ENCODE measurements around the gene EDN2.

Gene EDN2

GRCh38 chr1:41518471-41518870, 34.0 kb upstream of the EDN2 start:
- in situ Hi-C loops (cut with MboI; ENCODE audit: low sequenced_read_pairs) = no loop called here

GRCh38 chr1:41517062-41517438, 32.6 kb upstream of the EDN2 start:
- in situ Hi-C loops (cut with MboI; ENCODE audit: low sequenced_read_pairs) = no loop called here

- in situ Hi-C loops (cut with MboI; ENCODE audit: low sequenced_read_pairs) = no loop called here
These were observed 31.9 kb upstream of the EDN2 start for GRCh38 chr1:41516168-41517061.

- in situ Hi-C loops (cut with MboI; ENCODE audit: low sequenced_read_pairs) = no loop called here
These were observed 31.3 kb upstream of the EDN2 start for GRCh38 chr1:41515778-41516167.

- in situ Hi-C loops (cut with MboI; ENCODE audit: low sequenced_read_pairs) = no loop called here
These were observed 30.7 kb upstream of the EDN2 start for GRCh38 chr1:41515131-41515678.

GRCh38 chr1:41514381-41514780, 29.9 kb upstream of the EDN2 start:
- in situ Hi-C loops (cut with MboI; ENCODE audit: low sequenced_read_pairs) = no loop called here

- in situ Hi-C loops (cut with MboI; ENCODE audit: low sequenced_read_pairs) = no loop called here
These were observed 28.9 kb upstream of the EDN2 start for GRCh38 chr1:41513383-41513735.

GRCh38 chr1:41512701-41513382, 28.4 kb upstream of the EDN2 start:
- in situ Hi-C loops (cut with MboI; ENCODE audit: low sequenced_read_pairs) = no loop called here

- in situ Hi-C loops (cut with MboI; ENCODE audit: low sequenced_read_pairs) = no loop called here
These were observed 26.7 kb upstream of the EDN2 start for GRCh38 chr1:41511239-41511540.

- in situ Hi-C loops (cut with MboI; ENCODE audit: low sequenced_read_pairs) = no loop called here
These were observed 26.2 kb upstream of the EDN2 start for GRCh38 chr1:41510531-41511238.

GRCh38 chr1:41509270-41509671, 24.8 kb upstream of the EDN2 start:
- in situ Hi-C loops (cut with MboI; ENCODE audit: low sequenced_read_pairs) = no loop called here

GRCh38 chr1:41508290-41508689, 23.8 kb upstream of the EDN2 start:
- in situ Hi-C loops (cut with MboI; ENCODE audit: low sequenced_read_pairs) = no loop called here

GRCh38 chr1:41507836-41508235, 23.4 kb upstream of the EDN2 start:
- in situ Hi-C loops (cut with MboI; ENCODE audit: low sequenced_read_pairs) = no loop called here

- in situ Hi-C loops (cut with MboI; ENCODE audit: low sequenced_read_pairs) = no loop called here
These were observed 22.7 kb upstream of the EDN2 start for GRCh38 chr1:41507110-41507720.

- in situ Hi-C loops (cut with MboI; ENCODE audit: low sequenced_read_pairs) = no loop called here
These were observed 19.9 kb upstream of the EDN2 start for GRCh38 chr1:41504114-41505035.

GRCh38 chr1:41503538-41504113, 19.1 kb upstream of the EDN2 start:
- in situ Hi-C loops (cut with MboI; ENCODE audit: low sequenced_read_pairs) = no loop called here

- in situ Hi-C loops (cut with MboI; ENCODE audit: low sequenced_read_pairs) = no loop called here
These were observed 18.4 kb upstream of the EDN2 start for GRCh38 chr1:41502912-41503311.

GRCh38 chr1:41501581-41501980, 17.1 kb upstream of the EDN2 start:
- in situ Hi-C loops (cut with MboI; ENCODE audit: low sequenced_read_pairs) = no loop called here

GRCh38 chr1:41500781-41501518, 16.5 kb upstream of the EDN2 start:
- in situ Hi-C loops (cut with MboI; ENCODE audit: low sequenced_read_pairs) = no loop called here

Measured in HL-60/S4 (cell line).